Ectodermal cell (in vitro differentiated cells): ENCODE data around the gene OIT3.

Source experiments
- H3K27ac ChIP-seq: 2 replicates; pipeline ENCODE4 v1.7.0; 2013; ENCODE audit warnings: mild to moderate bottlenecking, low read depth, low read length; ENCODE audit not compliant: insufficient read depth, poor library complexity, severe bottlenecking
- H3K27me3 ChIP-seq: 2 replicates; pipeline ENCODE4 v1.7.0; 2013; ENCODE audit warnings: mild to moderate bottlenecking, low read length; ENCODE audit not compliant: insufficient read depth, control insufficient read depth, poor library complexity, severe bottlenecking
- H3K36me3 ChIP-seq: one replicate; pipeline ENCODE4 v1.7.0; 2013; ENCODE audit warnings: low read length; ENCODE audit not compliant: control insufficient read depth, insufficient read depth
- H3K4me1 ChIP-seq: one replicate; pipeline ENCODE4 v1.7.0; 2013; ENCODE audit warnings: low read length; ENCODE audit not compliant: control insufficient read depth, insufficient read depth
- H3K4me3 ChIP-seq: 2 replicates; pipeline ENCODE4 v1.7.0; 2013; ENCODE audit warnings: low read depth, low read length, control low read depth; ENCODE audit not compliant: insufficient read depth
- H3K9me3 ChIP-seq: 2 replicates; pipeline ENCODE4 v1.7.0; 2013; ENCODE audit warnings: mild to moderate bottlenecking, low read length, moderate library complexity; ENCODE audit not compliant: control insufficient read depth
- WGBS, 2 experiments: methylation state at CpG; one replicate each; pipeline ENCODE4 v1.1.7; 2013; ENCODE audit warnings: missing lambda C conversion rate in 2 of 2; 5-methylcytosine and 5-hydroxymethylcytosine counted together

The OIT3 gene

GRCh38 chr10:72875250-72876055 lies 18.1 kb upstream of the OIT3 start:
- peaks cover 6% of the 10 kb centered on the region for H3K36me3 ChIP-seq
- H3K27me3 ChIP-seq, result no peaks in the 10 kb centered on the region
- WGBS, 2 experiments, result 90% methylated on average over 3 of the region's 3 CpGs
- H3K4me3 ChIP-seq, result no peak overlapping the region
- H3K4me1 ChIP-seq, result no peaks in the 10 kb centered on the region
- H3K9me3 ChIP-seq, result no peaks in the 10 kb centered on the region
- H3K27ac ChIP-seq, result no peak overlapping the region

- Histone ChIP-seq H3K27me3 (no peaks in the 10 kb centered on the region), H3K9me3 (no peaks in the 10 kb centered on the region), H3K27ac (no peak overlapping the region), H3K4me3 (no peak overlapping the region), H3K4me1 (no peaks in the 10 kb centered on the region), H3K36me3 (peaks cover 6% of the 10 kb centered on the region)
- WGBS, 2 experiments, result 78 to 96% methylated on average over 1 to 2 of the region's 2 CpGs
Measured at GRCh38 chr10:72879245-72879644, 14.3 kb upstream of the OIT3 start.

GRCh38 chr10:72881291-72881690 lies 12.2 kb upstream of the OIT3 start:
- Histone ChIP-seq H3K9me3 (no peaks in the 10 kb centered on the region), H3K4me1 (peaks cover under 1% of the 10 kb centered on the region), H3K36me3 (peaks cover 6% of the 10 kb centered on the region), H3K27ac (no peak overlapping the region), H3K27me3 (no peaks in the 10 kb centered on the region), H3K4me3 (no peak overlapping the region)
- 88 to 96% methylated on average over 2 of the region's 2 CpGs for WGBS, 2 experiments

- Histone ChIP-seq H3K9me3 (no peaks in the 10 kb centered on the region), H3K27ac (no peak overlapping the region), H3K4me3 (no peak overlapping the region), H3K36me3 (peaks cover 6% of the 10 kb centered on the region), H3K27me3 (no peaks in the 10 kb centered on the region), H3K4me1 (peaks cover 8% of the 10 kb centered on the region)
- WGBS, 2 experiments, result 100% methylated on average over 1 of the region's 2 CpGs
Measured at GRCh38 chr10:72883861-72884260, 9.7 kb upstream of the OIT3 start.

- WGBS, 2 experiments, result 89 to 100% methylated on average over 1 of the region's 2 CpGs
- Histone ChIP-seq H3K27me3 (no peaks in the 10 kb centered on the region), H3K4me3 (no peak overlapping the region), H3K27ac (no peak overlapping the region), H3K36me3 (no peaks in the 10 kb centered on the region), H3K4me1 (peaks cover 8% of the 10 kb centered on the region), H3K9me3 (no peaks in the 10 kb centered on the region)
Measured at GRCh38 chr10:72885953-72886352, 7.6 kb upstream of the OIT3 start.

- no peaks in the 10 kb centered on the region for H3K36me3 ChIP-seq
- H3K4me3 ChIP-seq, result no peak overlapping the region
- WGBS, 2 experiments, result 55 to 79% methylated on average over 1 of the region's 1 CpG
- H3K4me1 ChIP-seq, result peaks cover 8% of the 10 kb centered on the region
- no peaks in the 10 kb centered on the region for H3K27me3 ChIP-seq
- no peak overlapping the region for H3K27ac ChIP-seq
- H3K9me3 ChIP-seq, result no peaks in the 10 kb centered on the region
Measured at GRCh38 chr10:72886621-72887020, 6.9 kb upstream of the OIT3 start.

- Histone ChIP-seq H3K36me3 (no peaks in the 10 kb centered on the region), H3K27me3 (no peaks in the 10 kb centered on the region), H3K27ac (no peak overlapping the region), H3K9me3 (no peaks in the 10 kb centered on the region), H3K4me1 (peaks cover 8% of the 10 kb centered on the region), H3K4me3 (no peak overlapping the region)
- WGBS, 2 experiments, result 62 to 63% methylated on average over 2 to 4 of the region's 5 CpGs
Measured at GRCh38 chr10:72887043-72887442, 6.5 kb upstream of the OIT3 start.

GRCh38 chr10:72888151-72888638 lies 5.3 kb upstream of the OIT3 start:
- Histone ChIP-seq H3K36me3 (no peaks in the 10 kb centered on the region), H3K9me3 (no peaks in the 10 kb centered on the region), H3K27me3 (no peaks in the 10 kb centered on the region), H3K4me1 (peaks cover 8% of the 10 kb centered on the region), H3K4me3 (no peak overlapping the region), H3K27ac (no peak overlapping the region)
- 93 to 94% methylated on average over 7 of the region's 7 CpGs for WGBS, 2 experiments

GRCh38 chr10:72889391-72889831 lies 4.1 kb upstream of the OIT3 start:
- Histone ChIP-seq H3K27me3 (no peaks in the 10 kb centered on the region), H3K36me3 (no peaks in the 10 kb centered on the region), H3K4me1 (peaks cover 8% of the 10 kb centered on the region), H3K4me3 (no peak overlapping the region), H3K9me3 (no peaks in the 10 kb centered on the region), H3K27ac (no peak overlapping the region)
- 80 to 83% methylated on average over 6 of the region's 6 CpGs for WGBS, 2 experiments

- H3K27me3 ChIP-seq, result no peaks in the 10 kb centered on the region
- H3K27ac ChIP-seq, result no peak overlapping the region
- H3K4me3 ChIP-seq, result no peak overlapping the region
- 96 to 97% methylated on average over 2 of the region's 2 CpGs for WGBS, 2 experiments
- H3K9me3 ChIP-seq, result no peaks in the 10 kb centered on the region
- peaks cover 8% of the 10 kb centered on the region for H3K4me1 ChIP-seq
- H3K36me3 ChIP-seq, result no peaks in the 10 kb centered on the region
Measured at GRCh38 chr10:72890086-72890485, 3.5 kb upstream of the OIT3 start.
